C4-2B (cell line): ENCODE data around the gene INAVA.
"Not testable (repeated sequence)": the region's sequence is repeated elsewhere in the genome, so short reads cannot be mapped to it uniquely, and the experiment has no call there.

ENCODE experiments used
- H3K27ac ChIP-seq: fragments of 450-650 bp; 2 replicates; pipeline ENCODE4 v1.5.1; 2017
- CTCF ChIP-seq: fragments of 450-650 bp; conservative IDR thresholded peaks from 2 replicates; pipeline ENCODE4 v1.5.1; 2017; ENCODE audit warnings: mild to moderate bottlenecking
- ZFX ChIP-seq: fragments of 450-650 bp; IDR thresholded peaks from 2 replicates; pipeline ENCODE4 v1.6.1; 2017

INAVA gene

GRCh38 chr1:200959411-200959921 is 64.8 kb downstream of the INAVA start:
- TF ChIP-seq CTCF (no peak), ZFX (no peak)
- H3K27ac ChIP-seq: no peak overlapping the region

- no peak overlapping the region for H3K27ac ChIP-seq
- no peak for TF ChIP-seq ZFX
- TF ChIP-seq CTCF: no peak
Observed at GRCh38 chr1:200960236-200960947, 65.7 kb downstream of the INAVA start.

- TF ChIP-seq ZFX: no peak
- TF ChIP-seq CTCF: no peak
- H3K27ac ChIP-seq: no peak overlapping the region
Observed at GRCh38 chr1:200960948-200961340, 66.2 kb downstream of the INAVA start.

GRCh38 chr1:200962151-200962550 is 67.5 kb downstream of the INAVA start:
- H3K27ac ChIP-seq: not testable (repeated sequence)

- H3K27ac ChIP-seq: no peak overlapping the region
- no peak for TF ChIP-seq CTCF
- TF ChIP-seq ZFX: no peak
Observed at GRCh38 chr1:200962631-200963030, 67.9 kb downstream of the INAVA start.

GRCh38 chr1:200963076-200963475 is 68.4 kb downstream of the INAVA start:
- no peak overlapping the region for H3K27ac ChIP-seq
- TF ChIP-seq CTCF (no peak), ZFX (no peak)

GRCh38 chr1:200963888-200964287 is 69.2 kb downstream of the INAVA start:
- H3K27ac ChIP-seq: not testable (repeated sequence)
